Keratinocyte (primary cell): ENCODE data around the gene ATF4.

Experiments used
- EZH2 ChIP-seq: IDR thresholded peaks from one replicate; pipeline ENCODE4 v1.6.1; 2012; ENCODE audit warnings: inconsistent platforms, mild to moderate bottlenecking, low read length, moderate library complexity
- TF ChIP-seq, protein P1 (sequence below), 3 experiments: IDR thresholded peaks in 1 of 3; conservative IDR thresholded peaks in 1 of 3; optimal IDR thresholded peaks in 1 of 3; 2 replicates in 2 of 3; 3 replicates in 1 of 3; pipeline versions ENCODE3 to v1.5.1; 2011; ENCODE audit warnings: low read length in 3 of 3, mild to moderate bottlenecking in 3 of 3, moderate library complexity in 2 of 3, control low read depth in 1 of 3, inconsistent platforms in 1 of 3; ENCODE audit not compliant: insufficient read depth in 2 of 3; ENCODE audit errors: extremely low read depth in 1 of 3

DNA sequence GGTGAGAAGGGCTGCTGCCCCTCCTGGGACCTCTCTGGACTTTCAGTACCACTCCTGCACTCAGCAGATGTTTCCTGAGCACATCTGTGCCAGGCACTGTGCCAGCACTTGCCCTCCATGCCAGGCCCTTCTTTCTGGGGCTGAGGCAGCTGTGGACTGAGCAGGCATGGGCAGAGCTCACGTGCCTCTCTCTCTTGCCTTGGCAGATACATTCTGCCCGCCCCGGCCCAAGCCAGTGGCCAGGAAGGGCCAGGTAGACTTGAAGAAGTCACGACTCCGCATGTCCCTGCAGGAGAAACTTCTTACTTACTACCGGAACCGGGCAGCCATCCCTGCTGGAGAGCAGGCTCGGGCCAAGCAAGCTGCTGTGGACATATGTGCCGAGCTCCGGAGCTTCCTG is 8.3 kb upstream of the ATF4 start:
- TF ChIP-seq, protein P1, sequence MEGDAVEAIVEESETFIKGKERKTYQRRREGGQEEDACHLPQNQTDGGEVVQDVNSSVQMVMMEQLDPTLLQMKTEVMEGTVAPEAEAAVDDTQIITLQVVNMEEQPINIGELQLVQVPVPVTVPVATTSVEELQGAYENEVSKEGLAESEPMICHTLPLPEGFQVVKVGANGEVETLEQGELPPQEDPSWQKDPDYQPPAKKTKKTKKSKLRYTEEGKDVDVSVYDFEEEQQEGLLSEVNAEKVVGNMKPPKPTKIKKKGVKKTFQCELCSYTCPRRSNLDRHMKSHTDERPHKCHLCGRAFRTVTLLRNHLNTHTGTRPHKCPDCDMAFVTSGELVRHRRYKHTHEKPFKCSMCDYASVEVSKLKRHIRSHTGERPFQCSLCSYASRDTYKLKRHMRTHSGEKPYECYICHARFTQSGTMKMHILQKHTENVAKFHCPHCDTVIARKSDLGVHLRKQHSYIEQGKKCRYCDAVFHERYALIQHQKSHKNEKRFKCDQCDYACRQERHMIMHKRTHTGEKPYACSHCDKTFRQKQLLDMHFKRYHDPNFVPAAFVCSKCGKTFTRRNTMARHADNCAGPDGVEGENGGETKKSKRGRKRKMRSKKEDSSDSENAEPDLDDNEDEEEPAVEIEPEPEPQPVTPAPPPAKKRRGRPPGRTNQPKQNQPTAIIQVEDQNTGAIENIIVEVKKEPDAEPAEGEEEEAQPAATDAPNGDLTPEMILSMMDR (optimal IDR thresholded peaks at IDR 0.05 in 1 of 3, IDR thresholded peaks at IDR 0.05 in 1 of 3, conservative IDR thresholded peaks at IDR 0.05 in 1 of 3; ENCODE audit: extremely low read depth in 1 of 3, insufficient read depth in 2 of 3, low read length in 3 of 3), result no peak
- TF ChIP-seq EZH2, result no peak
